ENCODE data around the gene GJC2.

The GJC2 gene

GRCh38 chr1:228145463-228146416, 4.0 kb upstream of the GJC2 start:
- no peak for DNase-seq (ENCODE audit: low read depth in 2 of 2)

DNA sequence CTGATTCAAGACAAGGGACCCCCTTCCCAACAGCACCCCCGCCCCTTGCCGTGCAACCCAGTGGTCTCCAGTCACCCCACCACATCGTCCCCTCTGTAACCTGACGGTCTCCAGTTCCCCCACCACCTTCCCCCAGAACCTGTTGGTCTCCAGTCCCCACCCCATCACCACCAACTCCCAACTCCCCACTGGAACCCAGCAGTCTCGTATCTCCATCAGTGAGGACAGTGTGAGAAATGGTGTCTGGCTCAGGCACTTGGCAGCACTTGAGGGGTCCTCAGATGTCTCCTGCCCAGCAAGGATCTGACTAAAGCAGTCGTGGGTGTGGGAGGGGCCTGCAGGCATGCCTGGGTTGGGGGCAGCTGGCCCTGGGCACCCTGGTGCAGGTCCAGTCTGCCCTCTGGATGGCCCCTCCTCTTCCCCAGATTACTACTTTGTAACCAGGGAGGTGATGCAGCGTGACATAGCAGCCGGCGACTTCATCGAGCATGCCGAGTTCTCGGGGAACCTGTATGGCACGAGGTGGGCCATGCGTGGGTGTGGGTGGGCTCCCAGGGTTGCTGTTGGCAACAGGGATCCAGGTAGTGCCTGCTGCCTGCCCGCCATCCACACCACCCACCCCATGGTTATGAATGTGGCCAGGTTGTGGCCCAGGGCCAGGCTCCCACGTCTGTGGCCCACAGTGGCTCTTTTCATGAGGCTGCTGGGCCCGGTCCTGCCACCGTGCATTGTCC, 3.1 kb upstream of the GJC2 start:
- DNase-seq (ENCODE audit: low read depth in 2 of 2), result no peak

GRCh38 chr1:228147151-228147693, 2.5 kb upstream of the GJC2 start:
- DNase-seq (ENCODE audit: low read depth in 2 of 2), result no peak

DNA sequence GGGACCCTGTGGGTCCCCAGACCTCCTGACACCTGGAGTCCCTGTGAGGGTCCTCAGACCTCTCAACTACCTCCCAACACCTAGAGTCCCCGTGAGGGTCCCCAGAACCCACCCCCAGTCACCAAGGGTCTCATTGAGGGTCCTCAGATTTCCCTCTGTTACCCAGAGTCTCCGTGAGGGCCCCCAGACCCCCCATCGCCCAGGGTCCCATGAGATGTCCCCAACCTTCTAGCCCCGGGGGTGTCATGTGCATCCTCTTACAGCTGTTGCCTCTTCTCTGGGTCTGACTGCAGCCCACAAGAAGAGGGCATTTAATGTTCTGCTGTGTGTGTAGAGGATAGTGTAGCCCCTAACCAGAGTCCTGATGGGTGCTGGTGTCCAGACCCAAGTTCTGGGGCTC, 2.0 kb upstream of the GJC2 start:
- DNase-seq (ENCODE audit: low read depth in 2 of 2), result no peak

DNA sequence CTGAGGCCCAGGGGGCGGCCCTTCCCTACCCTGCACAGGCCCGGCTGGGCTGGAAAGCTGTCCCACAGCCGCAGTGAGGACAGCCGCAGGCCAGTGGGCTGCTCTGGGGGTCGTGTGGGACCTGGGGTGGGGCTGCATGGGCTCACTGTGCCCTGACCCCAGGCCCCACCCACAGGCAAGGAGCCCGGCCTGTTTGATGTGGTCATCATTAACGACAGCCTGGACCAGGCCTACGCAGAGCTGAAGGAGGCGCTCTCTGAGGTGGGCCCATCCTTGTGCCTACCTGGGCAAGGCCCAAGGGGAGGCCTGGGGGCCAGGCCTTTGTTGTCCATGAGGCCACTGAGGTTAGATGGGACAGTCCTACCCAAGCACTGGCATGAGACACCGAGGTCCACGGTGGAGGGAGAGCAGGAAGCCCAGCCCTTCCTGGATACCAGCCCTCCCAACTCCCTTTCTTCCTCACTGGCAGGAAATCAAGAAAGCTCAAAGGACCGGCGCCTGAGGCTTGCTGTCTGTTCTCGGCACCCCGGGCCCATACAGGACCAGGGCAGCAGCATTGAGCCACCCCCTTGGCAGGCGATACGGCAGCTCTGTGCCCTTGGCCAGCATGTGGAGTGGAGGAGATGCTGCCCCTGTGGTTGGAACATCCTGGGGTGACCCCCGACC, 1.4 kb upstream of the GJC2 start:
- DNase-seq (ENCODE audit: low read depth in 2 of 2), result no peak

GRCh38 chr1:228148935-228149405, 760 bp upstream of the GJC2 start:
- DNase-seq (ENCODE audit: low read depth in 2 of 2), result no peak

GRCh38 chr1:228150120-228150460, 360 bp downstream of the GJC2 start:
- DNase-seq (ENCODE audit: low read depth in 2 of 2), result no peak

- no peak for DNase-seq (ENCODE audit: low read depth in 2 of 2)
These were observed 890 bp downstream of the GJC2 start for GRCh38 chr1:228150461-228151179.

DNA sequence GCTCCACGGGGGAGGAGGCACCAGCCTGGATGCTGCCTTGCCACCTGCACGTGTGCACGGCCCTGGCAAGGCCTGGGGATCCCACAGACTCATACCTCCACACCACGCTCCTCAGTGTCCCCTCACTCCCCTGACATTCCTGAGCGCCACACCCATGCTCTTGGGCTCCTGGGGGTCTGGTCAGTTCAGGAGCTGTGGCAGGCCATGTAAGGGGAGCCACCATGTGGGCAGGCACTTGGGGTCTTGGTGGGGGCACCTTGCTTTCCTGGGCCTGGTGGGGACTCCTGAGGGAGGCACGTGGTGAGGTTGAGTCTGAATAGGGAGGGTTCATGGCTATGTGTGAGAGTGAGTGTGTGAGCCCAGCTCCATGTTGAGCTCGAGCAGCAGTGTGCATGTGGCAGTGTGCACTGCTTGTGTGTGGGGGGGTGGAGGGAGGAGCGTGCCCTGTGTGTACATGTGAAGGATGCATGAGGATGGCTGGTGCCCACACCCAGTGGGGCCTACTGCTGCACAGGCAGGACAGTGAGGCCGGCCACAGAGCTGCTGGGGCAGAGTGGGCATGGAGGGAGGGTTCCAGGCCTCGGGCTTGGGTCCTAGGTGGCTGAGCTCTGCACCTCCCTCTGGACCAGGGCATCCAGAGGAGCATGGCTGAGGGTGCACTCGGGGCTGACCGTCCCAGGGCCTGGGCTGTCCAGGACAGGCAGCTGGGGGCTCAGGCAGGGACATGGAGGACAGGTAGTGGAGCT, 1.6 kb downstream of the GJC2 start:
- DNase-seq (ENCODE audit: low read depth in 2 of 2), result no peak

GRCh38 chr1:228152097-228152917, 2.6 kb downstream of the GJC2 start:
- no peak for DNase-seq (ENCODE audit: low read depth in 2 of 2)

DNA sequence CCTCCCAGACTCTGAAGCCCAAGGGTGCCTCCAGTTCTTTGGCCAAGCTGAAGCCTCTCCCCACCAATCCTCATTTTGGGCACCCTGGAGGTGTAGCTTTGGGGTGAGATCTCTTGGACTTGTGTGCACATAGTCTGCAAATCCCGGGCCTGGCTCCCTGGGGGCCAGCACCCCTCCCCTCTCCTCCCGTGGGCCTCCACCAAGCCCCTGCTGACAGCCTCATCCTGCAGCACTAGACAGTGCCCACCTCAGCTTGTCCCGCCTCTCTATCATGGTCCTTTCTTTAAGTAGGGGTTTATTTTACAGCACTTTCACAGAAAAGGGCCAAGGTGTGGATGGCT, 3.2 kb downstream of the GJC2 start:
- DNase-seq (ENCODE audit: low read depth in 2 of 2), result no peak

- no peak for DNase-seq (ENCODE audit: low read depth in 2 of 2)
These were observed 4.4 kb downstream of the GJC2 start for GRCh38 chr1:228154021-228154669.

DNA sequence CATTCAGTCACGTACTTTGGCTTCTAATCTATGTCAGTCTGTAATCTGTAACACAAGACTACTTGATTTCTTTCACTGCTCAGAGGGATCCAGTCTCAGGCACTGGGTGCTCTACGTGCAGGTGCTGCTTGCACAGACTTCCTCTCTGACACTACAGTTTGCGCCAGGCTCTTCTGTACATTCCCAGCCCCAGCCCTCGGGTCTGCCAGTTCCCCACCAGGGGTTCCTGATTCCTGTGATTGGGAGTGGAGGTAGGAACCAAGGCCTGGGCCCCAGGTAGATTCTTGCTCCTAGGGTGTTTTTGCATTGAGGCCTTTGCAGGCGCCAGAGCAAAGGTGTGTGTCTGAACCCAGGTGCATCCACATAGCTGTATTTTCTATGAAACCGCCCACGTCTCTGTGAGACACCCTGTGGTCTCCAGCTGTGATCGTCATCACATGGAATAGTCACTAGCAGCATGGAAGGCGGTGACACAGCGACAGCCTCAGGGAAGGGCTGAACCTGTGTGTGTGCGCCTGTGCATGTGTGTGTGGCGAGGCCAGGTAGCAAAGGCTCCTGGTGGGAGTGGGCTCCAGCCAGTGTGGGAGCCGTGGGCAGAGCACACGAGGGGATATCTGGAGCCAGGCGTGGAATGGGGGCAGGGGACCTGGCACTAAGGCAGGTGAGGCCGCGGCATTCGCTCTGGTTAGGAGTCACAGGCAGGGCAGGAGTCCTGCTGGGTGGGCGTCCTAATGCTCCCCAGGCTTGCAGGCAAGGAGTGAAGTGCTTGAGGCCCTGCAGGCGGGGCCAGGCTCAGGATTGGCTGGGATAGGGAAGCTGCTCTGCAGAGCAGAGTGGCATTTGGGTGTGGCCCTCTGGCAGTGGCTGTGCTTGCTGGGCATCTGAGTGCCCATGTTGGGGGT, 5.2 kb downstream of the GJC2 start:
- DNase-seq (ENCODE audit: low read depth in 2 of 2), result no peak

GRCh38 chr1:228155596-228156514, 6.1 kb downstream of the GJC2 start:
- no peak for DNase-seq (ENCODE audit: low read depth in 2 of 2)

GRCh38 chr1:228156515-228156881, 6.8 kb downstream of the GJC2 start:
- no peak for DNase-seq (ENCODE audit: low read depth in 2 of 2)

- no peak for DNase-seq (ENCODE audit: low read depth in 2 of 2)
These were observed 7.4 kb downstream of the GJC2 start for GRCh38 chr1:228156941-228157728.

DNA sequence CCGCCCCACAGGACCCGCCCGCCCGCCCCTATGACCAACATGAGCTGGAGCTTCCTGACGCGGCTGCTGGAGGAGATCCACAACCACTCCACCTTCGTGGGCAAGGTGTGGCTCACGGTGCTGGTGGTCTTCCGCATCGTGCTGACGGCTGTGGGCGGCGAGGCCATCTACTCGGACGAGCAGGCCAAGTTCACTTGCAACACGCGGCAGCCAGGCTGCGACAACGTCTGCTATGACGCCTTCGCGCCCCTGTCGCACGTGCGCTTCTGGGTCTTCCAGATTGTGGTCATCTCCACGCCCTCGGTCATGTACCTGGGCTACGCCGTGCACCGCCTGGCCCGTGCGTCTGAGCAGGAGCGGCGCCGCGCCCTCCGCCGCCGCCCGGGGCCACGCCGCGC, 8.0 kb downstream of the GJC2 start:
- DNase-seq (ENCODE audit: low read depth in 2 of 2), result no peak
